PC-9 (cell line): ENCODE results near the gene CALN1. TPM values are rescaled to one million over a fixed set of nuclear protein-coding genes. Genes with fewer than 3 reads are reported as not detected.

ENCODE experiments used
- BruUV-seq: library from RNA; stranded (reverse); fragments of 400-500 nt; replicated peaks from 2 replicates; lab custom pipeline; 2021; lab: Mats Ljungman, UMichigan
- CTCF ChIA-PET: fragments of 300-600 bp; sonication (Branson Sonifier 250); formaldehyde crosslinking; loops from one replicate; lab custom pipeline; 2022; ENCODE audit warnings: antibody characterized with exemption; lab: Charles Lee
- POLR2A ChIA-PET: fragments of 300-600 bp; sonication (Branson Sonifier 250); formaldehyde crosslinking; loops from one replicate; lab custom pipeline; 2022; ENCODE audit warnings: antibody characterized with exemption; ENCODE audit not compliant: unreplicated experiment; lab: Charles Lee
- DNase-seq, 2 experiments: peaks; one replicate each; pipeline versions ENCODE4 v3.0.0 to v3.0.0-alpha.2; 2015 to 2022; ENCODE audit warnings: mixed read lengths in 1 of 2
- H2AFZ ChIP-seq: fragments of 200-600 bp; sonication (generic); 2 replicates; pipeline ENCODE4 v1.8.1; 2017; ENCODE audit warnings: antibody characterized with exemption
- H3F3A ChIP-seq: fragments of 200-600 bp; sonication (generic); 2 replicates; pipeline ENCODE4 v1.8.1; 2017; ENCODE audit warnings: antibody characterized with exemption, mild to moderate bottlenecking, low read depth; ENCODE audit not compliant: insufficient read depth
- H3K27ac ChIP-seq: fragments of 200-600 bp; sonication (generic); 2 replicates; pipeline ENCODE4 v1.6.1; 2016; ENCODE audit warnings: mixed run types
- H3K27me3 ChIP-seq: fragments of 200-600 bp; sonication (generic); 2 replicates; pipeline ENCODE4 v1.6.1; 2016; ENCODE audit warnings: low read depth, mixed run types; ENCODE audit not compliant: insufficient read depth
- H3K36me3 ChIP-seq: fragments of 200-600 bp; sonication (generic); 2 replicates; pipeline ENCODE4 v1.6.1; 2016; ENCODE audit warnings: low read depth, mixed run types
- H3K4me1 ChIP-seq: fragments of 200-600 bp; sonication (generic); replicated peaks from 2 replicates; pipeline ENCODE4 v1.6.1; 2016; ENCODE audit warnings: mixed run types; ENCODE audit not compliant: insufficient read depth
- H3K4me2 ChIP-seq: fragments of 200-600 bp; sonication (generic); 2 replicates; pipeline ENCODE4 v1.6.1; 2017; ENCODE audit warnings: mixed run types
- H3K4me3 ChIP-seq: fragments of 200-600 bp; sonication (generic); 2 replicates; pipeline ENCODE4 v1.6.1; 2016; ENCODE audit warnings: mixed run types
- H3K79me2 ChIP-seq: fragments of 200-600 bp; sonication (generic); 2 replicates; pipeline ENCODE4 v1.6.1; 2017; ENCODE audit warnings: low read depth, mixed run types
- H3K9me2 ChIP-seq: fragments of 200-600 bp; sonication (generic); 2 replicates; pipeline ENCODE4 v1.8.1; 2017; ENCODE audit warnings: mild to moderate bottlenecking; ENCODE audit not compliant: insufficient read depth
- H3K9me3 ChIP-seq: fragments of 200-600 bp; sonication (generic); 2 replicates; pipeline ENCODE4 v1.8.1; 2016; ENCODE audit warnings: low read depth; ENCODE audit not compliant: insufficient read depth
- H4K20me1 ChIP-seq: fragments of 200-600 bp; sonication (generic); 2 replicates; pipeline ENCODE4 v1.8.1; 2017; ENCODE audit not compliant: insufficient read depth
- EZH2 ChIP-seq: fragments of 200-600 bp; sonication (generic); IDR thresholded peaks from 2 replicates; pipeline ENCODE4 v1.8.0; 2017; ENCODE audit warnings: antibody characterized with exemption, low read depth
- intact Hi-C: fragments of 100-400 bp; cut with micrococcal nuclease; formaldehyde crosslinking; loops from one replicate; pipeline ENCODE4 v1.10.0; 2022; ENCODE audit not compliant: unreplicated experiment
- total RNA-seq: library from RNA; stranded (reverse); gene quantifications from 2 replicates; pipeline ENCODE4 v1.2.3, GENCODE V29; 2021
- TF ChIP-seq, protein P1 (sequence below): fragments of 200-600 bp; sonication (generic); conservative IDR thresholded peaks from 2 replicates; pipeline ENCODE4 v1.6.1; 2017; ENCODE audit warnings: mixed run types, antibody characterized with exemption, mild to moderate bottlenecking, moderate library complexity

CALN1 gene
- total RNA-seq, 1 experiment from 2014 or later: not detected

GRCh38 chr7:72267291-72267800 lies 144.8 kb downstream of the CALN1 start:
- no peaks in the 10 kb centered on the region for H3F3A ChIP-seq
- H3K27ac ChIP-seq: no peak overlapping the region
- no peaks in the 10 kb centered on the region for H3K27me3 ChIP-seq
- H3K9me3 ChIP-seq: no peaks in the 10 kb centered on the region
- H4K20me1 ChIP-seq: no peaks in the 10 kb centered on the region
- no peaks in the 10 kb centered on the region for H3K4me1 ChIP-seq
- CTCF ChIA-PET: no interaction called here
- no peaks in the 10 kb centered on the region for H3K9me2 ChIP-seq
- TF ChIP-seq EZH2: no peak
- TF ChIP-seq, protein P1, sequence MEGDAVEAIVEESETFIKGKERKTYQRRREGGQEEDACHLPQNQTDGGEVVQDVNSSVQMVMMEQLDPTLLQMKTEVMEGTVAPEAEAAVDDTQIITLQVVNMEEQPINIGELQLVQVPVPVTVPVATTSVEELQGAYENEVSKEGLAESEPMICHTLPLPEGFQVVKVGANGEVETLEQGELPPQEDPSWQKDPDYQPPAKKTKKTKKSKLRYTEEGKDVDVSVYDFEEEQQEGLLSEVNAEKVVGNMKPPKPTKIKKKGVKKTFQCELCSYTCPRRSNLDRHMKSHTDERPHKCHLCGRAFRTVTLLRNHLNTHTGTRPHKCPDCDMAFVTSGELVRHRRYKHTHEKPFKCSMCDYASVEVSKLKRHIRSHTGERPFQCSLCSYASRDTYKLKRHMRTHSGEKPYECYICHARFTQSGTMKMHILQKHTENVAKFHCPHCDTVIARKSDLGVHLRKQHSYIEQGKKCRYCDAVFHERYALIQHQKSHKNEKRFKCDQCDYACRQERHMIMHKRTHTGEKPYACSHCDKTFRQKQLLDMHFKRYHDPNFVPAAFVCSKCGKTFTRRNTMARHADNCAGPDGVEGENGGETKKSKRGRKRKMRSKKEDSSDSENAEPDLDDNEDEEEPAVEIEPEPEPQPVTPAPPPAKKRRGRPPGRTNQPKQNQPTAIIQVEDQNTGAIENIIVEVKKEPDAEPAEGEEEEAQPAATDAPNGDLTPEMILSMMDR: no peak
- BruUV-seq: no TSS peak
- POLR2A ChIA-PET: no interaction called here
- no peaks in the 10 kb centered on the region for H3K36me3 ChIP-seq
- intact Hi-C loops: no loop called here
- DNase-seq: no peak
- H3K4me2 ChIP-seq: no peak overlapping the region
- H3K4me3 ChIP-seq: no peak overlapping the region
- H3K79me2 ChIP-seq: no peaks in the 10 kb centered on the region
- H2AFZ ChIP-seq: no peak overlapping the region

DNA sequence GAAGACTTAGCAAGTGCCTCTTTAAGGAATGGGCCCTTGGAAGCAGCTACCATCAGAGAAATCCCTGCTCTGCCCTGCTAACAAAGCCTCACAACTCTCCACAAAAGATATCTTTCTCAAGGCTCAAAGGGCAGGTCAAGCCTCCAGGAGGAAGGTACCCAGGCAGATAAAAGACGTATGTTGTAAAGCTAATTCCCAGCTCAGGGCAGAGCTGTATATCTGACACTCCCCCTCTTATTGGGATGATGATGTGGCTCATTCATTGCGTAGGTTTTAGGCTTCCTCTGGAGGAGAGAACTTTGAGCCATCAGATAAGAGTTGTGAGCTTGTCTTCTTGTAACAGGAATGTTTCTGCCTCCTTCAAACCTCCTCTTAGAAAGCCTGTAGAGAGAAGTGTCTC lies 145.4 kb downstream of the CALN1 start:
- Histone ChIP-seq H3K4me3 (no peak overlapping the region), H3K4me2 (no peak overlapping the region), H3K79me2 (no peaks in the 10 kb centered on the region), H4K20me1 (no peaks in the 10 kb centered on the region), H3K36me3 (no peaks in the 10 kb centered on the region), H3K9me3 (no peaks in the 10 kb centered on the region), H2AFZ (no peak overlapping the region), H3K27me3 (no peaks in the 10 kb centered on the region), H3K27ac (no peak overlapping the region), H3K4me1 (no peaks in the 10 kb centered on the region), H3F3A (no peaks in the 10 kb centered on the region), H3K9me2 (no peaks in the 10 kb centered on the region)
- ChIA-PET CTCF (no interaction called here), POLR2A (no interaction called here)
- BruUV-seq: no TSS peak
- intact Hi-C loops: no loop called here
- no peak for DNase-seq
- TF ChIP-seq EZH2: no peak
- TF ChIP-seq, protein P1: no peak

DNA sequence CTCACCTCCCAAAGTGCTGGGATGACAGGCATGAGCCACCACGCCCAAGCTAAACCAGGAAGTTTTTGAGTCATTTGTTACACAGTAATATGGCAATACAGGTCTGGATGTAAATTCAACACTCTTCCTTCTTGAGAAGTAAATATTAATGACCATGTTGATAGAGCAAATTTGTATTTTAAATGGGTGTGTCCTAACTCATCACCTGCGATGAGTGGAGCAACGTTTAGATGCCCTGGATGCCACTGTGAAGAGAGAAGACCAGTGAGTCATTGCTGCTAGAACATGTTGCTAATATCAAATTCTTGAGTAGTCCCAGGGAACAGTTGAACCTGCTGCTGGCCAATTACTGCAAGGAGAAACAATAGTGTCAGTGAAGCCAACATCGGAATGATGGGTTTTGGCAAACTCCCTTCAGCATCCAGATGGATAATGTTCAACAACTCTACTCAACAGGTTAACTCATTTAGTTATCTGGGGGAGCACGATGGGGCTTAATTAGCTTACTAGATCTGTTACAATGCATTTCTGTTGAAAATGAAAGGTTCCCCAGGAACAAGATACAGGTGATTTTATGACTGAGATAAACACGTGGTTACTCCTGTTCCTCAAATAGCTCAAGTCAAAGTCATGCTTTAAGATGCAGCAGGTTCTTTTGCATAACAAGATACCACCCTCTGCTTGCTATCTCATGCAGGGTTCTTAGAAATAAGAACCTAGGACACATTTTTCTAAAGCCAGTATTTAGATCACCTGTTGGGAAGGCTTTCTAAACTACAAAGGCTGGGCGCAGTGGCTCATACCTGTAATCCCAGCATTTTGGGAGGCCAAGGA lies 146.8 kb downstream of the CALN1 start:
- no peaks in the 10 kb centered on the region for H3K9me3 ChIP-seq
- DNase-seq: no peak
- POLR2A ChIA-PET: no interaction called here
- no peaks in the 10 kb centered on the region for H3K9me2 ChIP-seq
- no peaks in the 10 kb centered on the region for H3K79me2 ChIP-seq
- no peaks in the 10 kb centered on the region for H3F3A ChIP-seq
- no peak overlapping the region for H3K4me2 ChIP-seq
- H3K4me1 ChIP-seq: no peaks in the 10 kb centered on the region
- no peaks in the 10 kb centered on the region for H3K36me3 ChIP-seq
- H2AFZ ChIP-seq: no peak overlapping the region
- CTCF ChIA-PET: no interaction called here
- no peak for TF ChIP-seq EZH2
- TF ChIP-seq, protein P1: no peak
- H3K4me3 ChIP-seq: no peak overlapping the region
- 0 out of 2 replicates have a peak, but pooled peaks cover 1% of the 10 kb centered on the region for H3K27me3 ChIP-seq
- no peaks in the 10 kb centered on the region for H4K20me1 ChIP-seq
- no peak overlapping the region for H3K27ac ChIP-seq
- intact Hi-C loops: no loop called here
- no TSS peak for BruUV-seq
